ENCODE data around the gene IL6R. TPM values are rescaled to one million over a fixed set of nuclear protein-coding genes. Genes with fewer than 3 reads are reported as not detected.

IL6R gene
- total RNA-seq, 1 experiment from 2014 or later, result 6.6 TPM

GRCh38 chr1:154425172-154425571 lies 20.0 kb downstream of the IL6R start:
- no peak for DNase-seq (ENCODE audit: low spot score)

- no peak for DNase-seq (ENCODE audit: low spot score)
Observed at GRCh38 chr1:154427173-154428139, 22.3 kb downstream of the IL6R start.

GRCh38 chr1:154429118-154429517 lies 24.0 kb downstream of the IL6R start:
- no peak for DNase-seq (ENCODE audit: low spot score)

- no peak for DNase-seq (ENCODE audit: low spot score)
Observed at GRCh38 chr1:154429841-154430611, 24.9 kb downstream of the IL6R start.

- DNase-seq (ENCODE audit: low spot score), result no peak
Observed at GRCh38 chr1:154430903-154431302, 25.8 kb downstream of the IL6R start.

- DNase-seq (ENCODE audit: low spot score), result peak; percentile 76
Observed at GRCh38 chr1:154431586-154432373, 26.6 kb downstream of the IL6R start.

- DNase-seq (ENCODE audit: low spot score), result no peak
Observed at GRCh38 chr1:154433161-154433764, 28.1 kb downstream of the IL6R start.

GRCh38 chr1:154434346-154435085 lies 29.4 kb downstream of the IL6R start:
- no peak for DNase-seq (ENCODE audit: low spot score)

- no peak for DNase-seq (ENCODE audit: low spot score)
Observed at GRCh38 chr1:154435599-154436200, 30.6 kb downstream of the IL6R start.

- no peak for DNase-seq (ENCODE audit: low spot score)
Observed at GRCh38 chr1:154436433-154436832, 31.3 kb downstream of the IL6R start.

GRCh38 chr1:154440036-154440804 lies 35.1 kb downstream of the IL6R start:
- no peak for DNase-seq (ENCODE audit: low spot score)

- no peak for DNase-seq (ENCODE audit: low spot score)
Observed at GRCh38 chr1:154441241-154441888, 36.2 kb downstream of the IL6R start.

GRCh38 chr1:154442006-154442740 lies 37.0 kb downstream of the IL6R start:
- no peak for DNase-seq (ENCODE audit: low spot score)

GRCh38 chr1:154443274-154444013 lies 38.3 kb downstream of the IL6R start:
- no peak for DNase-seq (ENCODE audit: low spot score)

GRCh38 chr1:154445040-154445472 lies 39.9 kb downstream of the IL6R start:
- DNase-seq (ENCODE audit: low spot score), result peak; percentile 82

GRCh38 chr1:154446292-154446691 lies 41.1 kb downstream of the IL6R start:
- DNase-seq (ENCODE audit: low spot score), result peak; percentile 59

- no peak for DNase-seq (ENCODE audit: low spot score)
Observed at GRCh38 chr1:154446789-154447188, 41.6 kb downstream of the IL6R start.

Data from H4 (cell line).